GM21367 (cell line): ENCODE data around the gene CCDC171.

Experiments
- ATAC-seq: cut with Tn5 transposase; IDR thresholded peaks from one replicate; pipeline ENCODE4 v1.9.1; 2021; ENCODE audit not compliant: unreplicated experiment

Gene CCDC171

DNA sequence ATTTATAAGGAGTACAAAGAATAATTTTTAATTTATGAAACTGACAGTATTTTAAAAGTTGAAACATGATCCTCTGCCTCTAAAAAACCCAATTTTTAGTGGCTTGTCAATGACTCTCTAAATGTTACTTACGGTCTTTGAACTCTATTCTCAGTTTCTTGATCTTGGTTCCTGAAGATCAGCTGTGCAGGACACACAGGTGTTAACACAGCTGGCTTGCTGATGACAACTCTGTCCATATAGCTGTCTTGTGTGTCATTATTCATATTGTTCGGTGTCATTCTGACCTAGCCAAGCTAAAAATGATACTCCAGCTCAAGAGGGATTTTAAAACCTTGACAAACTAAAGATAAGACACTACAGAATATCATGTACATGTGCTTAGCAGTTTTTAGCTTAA, 314.5 kb downstream of the CCDC171 start:
- no peak for ATAC-seq

DNA sequence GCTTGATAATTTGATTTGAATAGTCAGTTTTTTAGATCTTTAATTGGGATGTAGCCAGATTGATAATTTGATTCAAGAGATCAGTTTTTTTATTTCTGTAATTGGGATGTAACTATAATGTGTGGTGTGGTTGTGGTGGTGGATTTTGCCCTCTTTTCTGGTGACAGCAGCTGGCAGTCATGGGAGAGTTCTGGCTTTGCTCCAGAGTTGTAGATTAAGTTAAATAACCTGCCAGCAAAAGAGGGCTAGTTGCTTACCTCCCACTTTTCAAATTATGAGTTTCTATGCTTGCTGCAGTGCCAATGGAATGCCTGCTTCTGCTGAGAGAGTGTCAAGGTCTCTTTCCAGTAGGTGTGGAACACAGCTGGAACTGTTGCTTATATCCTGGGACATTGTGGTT, 315.1 kb downstream of the CCDC171 start:
- ATAC-seq, result no peak

DNA sequence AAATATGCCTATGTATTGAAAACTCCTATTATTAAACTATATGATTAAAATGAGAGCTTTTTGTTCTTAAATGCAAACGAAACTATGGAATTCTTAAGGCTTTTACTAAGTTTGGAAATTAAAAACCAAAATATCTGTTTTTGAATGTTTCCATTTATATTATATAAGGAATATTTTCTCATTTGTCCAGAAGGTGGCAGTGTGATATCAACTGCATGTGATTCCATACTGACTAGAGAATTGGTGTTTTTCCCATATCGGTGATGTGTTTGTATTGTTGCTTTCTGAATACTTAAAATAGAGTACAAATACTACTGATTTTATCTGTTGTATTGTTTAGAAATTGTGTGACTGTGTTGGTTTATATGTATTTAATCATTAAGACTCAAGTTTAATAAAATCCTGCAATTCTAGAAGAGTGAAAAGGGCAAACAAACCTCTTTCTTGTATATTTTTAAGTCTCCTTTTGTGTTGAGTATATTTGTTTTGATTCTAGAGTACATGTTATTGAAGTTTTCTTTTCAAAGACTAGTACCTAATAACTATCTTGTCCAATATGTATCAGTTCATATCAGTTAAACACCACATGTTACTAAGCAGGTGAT, 320.8 kb downstream of the CCDC171 start:
- ATAC-seq, result peak; percentile 75

DNA sequence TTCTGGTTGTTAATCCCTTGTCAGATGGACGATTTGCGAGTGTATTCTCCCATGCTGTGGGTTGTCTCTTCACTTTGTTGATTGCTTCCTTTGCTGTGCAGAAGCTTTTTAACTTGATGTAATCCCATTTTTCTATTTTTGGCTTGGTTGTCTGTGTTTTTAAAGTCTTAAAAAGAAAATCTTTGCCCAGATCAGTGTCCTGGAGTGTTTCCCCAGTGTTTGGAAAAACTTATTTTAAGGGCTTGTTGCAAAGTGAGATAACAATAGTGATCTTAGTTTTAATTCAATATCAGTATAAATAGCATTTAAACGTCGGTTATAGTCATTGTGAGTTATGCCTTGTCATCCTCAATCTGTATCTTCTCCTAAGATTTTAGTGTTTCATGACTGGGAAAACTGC, 329.5 kb downstream of the CCDC171 start:
- no peak for ATAC-seq

DNA sequence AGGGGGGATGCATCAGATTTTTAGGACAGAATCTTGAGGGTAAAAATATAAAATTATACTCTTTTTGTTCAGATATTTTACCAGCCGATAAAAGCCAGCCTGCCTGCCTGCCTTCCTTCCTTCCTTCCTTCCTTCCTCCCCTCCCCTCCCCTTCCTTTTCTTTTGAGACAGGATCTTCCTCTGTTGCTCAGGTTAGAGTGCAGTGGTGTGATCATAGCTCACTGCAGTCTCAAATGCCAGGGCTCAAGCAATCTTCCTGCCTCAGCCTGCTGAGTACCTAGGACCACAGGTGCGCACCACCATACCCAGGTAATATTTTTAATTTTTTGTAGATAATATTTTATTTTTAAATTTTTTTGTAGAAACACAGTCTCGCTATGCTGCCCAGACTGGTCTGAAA, 330.0 kb downstream of the CCDC171 start:
- no peak for ATAC-seq

DNA sequence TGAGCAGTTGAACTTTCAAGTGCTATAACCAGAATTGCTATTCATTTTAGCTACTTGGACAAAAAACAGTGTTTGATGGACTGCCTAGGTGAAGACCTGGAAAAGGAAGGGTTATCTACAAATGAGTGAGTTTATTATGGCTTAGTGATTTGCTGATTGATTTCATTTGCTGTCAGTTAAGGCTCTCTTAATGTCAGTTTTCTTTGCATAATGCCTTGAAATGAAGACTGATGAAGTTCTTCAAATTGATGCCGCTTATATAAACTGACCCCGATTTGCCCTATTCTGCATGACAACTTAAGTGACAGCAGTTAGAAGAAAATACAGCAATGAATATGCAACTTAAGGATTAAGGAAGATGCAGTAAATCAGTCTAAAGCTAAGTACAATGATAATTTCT, 332.6 kb downstream of the CCDC171 start:
- no peak for ATAC-seq

DNA sequence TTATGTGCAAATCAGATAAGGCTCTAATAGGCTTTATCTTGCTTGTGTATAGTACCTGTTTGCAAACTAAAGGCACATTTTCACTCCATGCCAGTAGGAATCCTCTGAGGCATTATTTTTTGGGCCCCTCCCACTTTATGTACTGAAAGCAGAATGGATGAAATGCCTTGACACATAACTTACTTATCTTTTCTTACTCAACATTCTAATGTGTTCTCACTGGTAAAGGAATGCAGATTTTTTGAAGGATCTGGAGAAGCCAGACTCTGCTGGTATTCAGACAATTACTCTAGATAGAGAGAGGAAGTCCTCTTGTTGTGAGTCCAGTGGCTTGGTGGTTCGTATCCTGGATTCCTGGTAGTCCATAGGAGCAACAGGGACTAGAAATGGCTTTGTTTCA, 336.7 kb downstream of the CCDC171 start:
- ATAC-seq, result no peak

DNA sequence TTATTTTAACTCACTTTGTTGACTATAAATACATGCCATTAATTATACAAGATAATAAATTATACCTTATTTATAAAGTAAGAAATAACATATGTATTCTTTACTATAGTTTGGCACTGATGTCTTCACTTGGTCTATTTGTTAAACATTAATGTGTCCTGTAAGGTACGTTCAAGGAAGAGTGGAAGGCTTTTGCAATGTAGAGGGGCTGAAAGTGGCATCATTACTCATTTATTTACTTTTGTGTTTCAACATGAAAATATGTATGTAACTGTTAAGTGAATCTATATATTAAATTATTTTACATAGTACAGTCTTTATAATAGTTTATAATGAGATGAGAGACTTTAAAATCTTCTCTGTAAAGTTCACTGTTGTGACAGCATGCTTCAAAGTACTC, 348.7 kb downstream of the CCDC171 start:
- ATAC-seq, result no peak

DNA sequence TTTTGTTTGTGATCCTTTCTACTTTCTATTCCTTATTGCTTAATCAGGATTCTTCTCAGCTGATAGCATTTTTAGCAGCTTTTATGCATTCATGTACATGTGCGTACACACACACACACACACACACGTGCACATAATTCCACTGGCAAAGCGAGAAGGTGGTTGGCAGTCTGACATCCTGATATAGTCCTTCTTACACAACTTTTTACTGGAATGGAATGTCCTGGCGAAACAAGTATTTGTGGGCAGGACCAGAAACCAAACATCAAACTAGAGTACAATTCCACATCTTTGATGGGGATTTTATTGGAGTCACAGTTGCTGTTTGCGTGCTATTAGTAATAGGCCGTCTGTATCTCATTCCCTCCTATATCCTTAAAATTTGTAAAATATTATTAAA, 356.5 kb downstream of the CCDC171 start:
- ATAC-seq, result no peak

DNA sequence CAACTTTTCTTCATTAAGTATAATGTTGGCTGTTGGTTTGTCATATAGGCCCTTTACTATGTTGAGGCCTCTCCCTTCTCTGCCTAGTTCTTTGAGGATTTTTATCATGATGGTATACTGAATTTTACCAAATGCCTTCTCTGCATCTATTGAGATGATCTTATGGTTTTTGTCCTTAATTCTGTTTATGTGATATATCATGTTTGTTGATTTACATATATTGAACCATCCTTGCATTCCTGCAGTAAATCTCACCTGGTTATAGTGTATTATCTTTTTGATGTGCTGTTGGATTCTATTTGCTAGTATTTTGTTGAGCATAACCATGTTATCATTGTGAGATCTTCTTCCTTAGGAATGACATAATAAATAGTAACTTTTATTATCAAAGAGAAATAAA, 362.9 kb downstream of the CCDC171 start:
- no peak for ATAC-seq

DNA sequence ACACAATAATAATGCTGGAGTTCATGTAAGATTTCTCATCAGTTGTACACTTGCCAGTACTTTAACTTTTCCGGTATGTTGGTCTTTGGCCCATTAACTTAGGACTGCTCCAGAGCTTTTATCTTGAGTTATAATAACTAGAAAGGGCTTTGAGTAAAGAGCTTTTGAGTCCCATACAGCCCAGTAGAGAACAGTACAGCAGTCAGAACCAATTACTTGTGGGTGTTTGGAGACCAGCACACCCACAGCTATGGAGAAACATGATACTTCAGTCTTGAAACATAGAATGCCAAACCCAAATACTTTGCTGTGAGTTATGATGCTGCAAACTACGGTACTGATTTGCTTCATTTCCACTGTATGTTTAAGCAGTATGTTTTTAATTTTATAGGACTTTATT, 374.3 kb downstream of the CCDC171 start:
- no peak for ATAC-seq

DNA sequence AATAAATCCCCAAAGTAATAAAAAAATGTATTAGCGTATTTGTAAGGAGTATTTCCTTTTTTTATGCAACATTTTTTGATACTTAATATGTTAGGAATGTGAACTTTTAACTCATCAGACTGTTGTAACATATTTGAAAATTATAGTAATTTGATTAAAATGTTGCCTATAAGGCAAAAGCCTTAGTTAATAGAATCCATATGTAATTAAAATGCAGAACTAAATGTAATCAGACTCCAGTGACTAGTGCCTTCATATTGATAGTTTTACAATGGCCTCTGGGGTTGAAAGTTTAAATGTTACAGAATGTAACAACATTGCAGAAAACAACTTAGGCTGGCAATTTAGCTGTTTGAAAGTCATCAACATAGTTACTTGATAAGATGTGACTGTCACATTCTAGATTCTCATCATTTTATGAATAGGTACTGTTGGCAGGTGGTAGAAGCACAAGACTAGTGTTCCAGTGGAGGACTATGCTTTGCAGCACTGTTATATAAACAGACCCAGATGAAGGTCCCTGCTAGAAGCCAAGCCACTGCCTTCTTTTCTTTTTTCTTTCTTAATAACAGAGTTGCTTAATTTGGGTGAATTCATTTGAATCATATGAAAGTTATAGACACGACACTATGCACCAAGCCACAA, 382.9 kb downstream of the CCDC171 start:
- ATAC-seq, result no peak

DNA sequence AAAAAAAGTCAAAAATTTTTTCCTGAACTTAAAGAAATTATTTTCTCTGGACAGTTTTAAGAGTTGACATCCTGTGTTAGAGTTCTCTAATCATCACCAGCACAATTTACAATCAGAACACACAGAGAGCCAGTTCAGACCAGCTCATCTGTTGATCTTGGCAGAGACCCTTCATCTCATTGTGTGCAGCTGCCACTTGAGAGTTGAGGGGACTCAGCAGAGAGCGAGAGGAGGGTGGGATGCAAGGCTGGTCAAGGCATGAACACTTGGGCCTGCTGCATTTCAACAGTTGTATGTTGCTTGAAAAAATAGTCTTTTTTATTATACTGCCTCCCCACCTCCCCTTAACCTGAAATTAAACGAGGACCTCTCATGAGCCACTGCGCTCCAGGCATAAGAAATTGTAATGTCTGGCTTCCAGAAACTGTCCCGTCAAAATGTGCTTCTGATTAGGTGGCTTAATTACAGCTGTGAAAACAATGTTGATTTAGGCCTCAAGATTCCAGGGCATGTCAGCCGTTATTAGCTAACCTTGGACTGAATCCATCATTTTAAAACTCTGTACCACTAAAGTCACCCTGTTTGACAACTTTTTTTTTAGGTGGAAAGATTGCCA, 383.6 kb downstream of the CCDC171 start:
- ATAC-seq, result no peak

DNA sequence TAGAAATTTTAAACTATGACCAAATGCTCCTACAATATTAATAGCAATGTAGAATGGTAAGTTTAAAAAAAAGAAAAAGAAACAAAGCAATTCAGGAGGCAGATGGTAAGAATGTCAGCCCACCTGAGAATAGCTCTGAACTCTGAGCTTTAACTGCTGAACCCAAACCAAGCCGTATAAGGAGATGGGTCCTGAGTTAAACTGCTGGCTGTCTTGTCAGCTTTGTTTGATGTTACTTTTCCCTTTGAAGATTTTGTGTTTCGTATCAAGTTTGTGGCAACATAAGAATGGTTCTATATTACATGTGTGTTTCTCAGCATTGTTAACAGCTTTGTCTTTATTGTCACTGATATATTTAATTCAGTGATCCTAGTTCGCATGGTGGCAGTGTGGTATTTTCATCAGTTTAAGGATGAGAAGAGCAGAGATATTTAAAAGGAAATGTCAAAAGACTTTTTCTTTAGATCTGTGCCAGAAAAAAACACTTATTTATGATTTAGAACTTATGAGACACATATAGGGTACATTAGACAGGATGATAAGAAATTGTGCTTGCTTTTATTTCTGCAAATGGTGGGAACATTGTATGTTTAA, 390.1 kb downstream of the CCDC171 start:
- ATAC-seq, result no peak

DNA sequence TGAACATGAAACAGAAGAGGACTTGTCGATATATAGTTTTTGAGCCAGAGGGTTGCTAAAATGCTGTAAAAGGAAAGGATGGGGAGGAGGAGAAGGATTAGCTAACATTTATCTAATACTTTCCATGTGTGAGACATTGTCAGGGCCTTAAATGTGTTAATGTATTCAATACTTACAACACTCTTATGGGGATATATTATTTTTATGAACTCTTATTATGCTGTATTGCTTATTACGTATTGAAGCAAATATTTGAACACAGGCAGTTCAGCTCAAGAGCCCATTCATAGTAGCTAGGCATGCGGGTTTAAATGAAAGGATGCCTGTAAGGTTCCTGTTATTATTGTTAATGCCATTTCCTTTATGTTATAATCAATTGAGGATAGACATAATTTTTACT, 391.5 kb downstream of the CCDC171 start:
- no peak for ATAC-seq

DNA sequence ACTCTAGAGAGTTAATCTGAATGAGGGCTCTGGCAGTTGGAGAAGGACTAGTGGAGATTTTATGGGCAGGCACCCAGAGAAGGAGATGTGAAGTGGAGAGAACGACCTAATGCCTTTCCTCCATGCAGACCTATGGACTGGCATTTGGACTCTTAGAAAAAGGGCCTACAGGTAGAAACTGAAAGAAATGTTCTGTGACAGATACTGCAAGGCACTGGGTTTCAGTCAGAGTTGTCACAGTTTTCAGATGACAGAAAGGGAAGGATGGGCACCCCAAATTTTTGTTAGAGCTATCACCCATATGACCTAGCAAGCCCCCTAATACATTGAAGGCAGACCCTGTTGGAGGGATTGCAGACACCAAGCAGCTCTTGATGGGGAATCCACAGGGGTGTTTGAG, 406.8 kb downstream of the CCDC171 start:
- ATAC-seq, result no peak

DNA sequence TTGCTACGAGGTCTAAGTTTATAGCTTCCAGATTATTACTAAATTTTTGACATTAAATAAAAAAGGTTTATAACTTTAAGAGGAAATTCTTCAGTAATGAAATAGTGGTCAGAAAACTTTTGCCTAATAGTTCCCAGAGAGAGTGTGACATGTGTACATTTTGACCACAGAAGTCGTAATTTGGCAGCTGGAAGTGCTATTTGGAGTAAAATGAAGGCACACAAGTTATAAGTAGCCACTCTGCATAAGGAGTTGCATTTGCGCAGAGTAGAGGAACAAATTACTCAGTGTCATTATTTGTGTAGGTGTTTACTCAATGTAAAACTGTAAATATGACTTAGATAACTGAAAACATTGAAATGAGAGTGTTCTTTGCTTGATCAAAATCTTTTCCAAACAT, 408.4 kb downstream of the CCDC171 start:
- ATAC-seq, result no peak

DNA sequence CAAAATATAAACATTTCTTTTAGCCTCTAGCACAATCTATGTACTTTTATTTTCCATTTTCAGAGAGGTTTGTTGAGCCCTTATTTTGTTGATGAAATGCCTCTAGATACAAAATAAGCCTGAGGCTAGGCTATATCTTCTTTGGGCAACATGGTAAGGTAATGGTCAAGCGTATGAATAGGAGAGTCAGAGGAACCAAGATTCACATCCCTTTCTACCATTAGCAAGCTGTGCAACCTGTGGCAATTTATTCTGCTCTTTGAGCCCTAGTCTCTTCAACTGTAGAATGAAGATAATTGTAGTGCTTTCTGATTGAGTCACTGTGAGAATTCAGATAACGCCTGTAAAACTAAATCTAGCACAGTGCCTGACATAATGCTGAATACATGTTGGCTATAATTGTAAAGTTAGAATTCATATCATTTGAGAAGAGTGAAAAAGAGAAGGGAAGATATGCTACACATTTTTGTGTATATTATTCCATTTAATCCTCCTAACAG, 412.5 kb downstream of the CCDC171 start:
- no peak for ATAC-seq

DNA sequence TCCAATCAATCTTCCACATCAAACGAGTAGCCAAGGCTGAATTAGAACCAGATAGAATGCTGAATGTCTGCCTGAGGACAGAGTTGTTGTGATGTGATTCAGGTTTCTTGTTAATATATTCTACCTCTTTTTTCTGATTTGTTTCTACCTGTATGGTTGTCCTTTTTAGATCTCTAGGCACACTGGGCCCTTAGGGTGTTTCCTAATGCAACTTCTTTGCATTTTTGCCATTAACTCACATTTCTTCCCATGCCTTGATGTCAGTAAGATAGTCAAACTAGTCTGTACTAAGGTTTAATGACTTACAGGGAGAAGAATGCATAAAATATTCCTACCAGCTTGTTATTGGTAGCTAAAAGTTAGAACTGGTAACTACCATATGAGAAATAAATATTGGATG, 413.6 kb downstream of the CCDC171 start:
- no peak for ATAC-seq

DNA sequence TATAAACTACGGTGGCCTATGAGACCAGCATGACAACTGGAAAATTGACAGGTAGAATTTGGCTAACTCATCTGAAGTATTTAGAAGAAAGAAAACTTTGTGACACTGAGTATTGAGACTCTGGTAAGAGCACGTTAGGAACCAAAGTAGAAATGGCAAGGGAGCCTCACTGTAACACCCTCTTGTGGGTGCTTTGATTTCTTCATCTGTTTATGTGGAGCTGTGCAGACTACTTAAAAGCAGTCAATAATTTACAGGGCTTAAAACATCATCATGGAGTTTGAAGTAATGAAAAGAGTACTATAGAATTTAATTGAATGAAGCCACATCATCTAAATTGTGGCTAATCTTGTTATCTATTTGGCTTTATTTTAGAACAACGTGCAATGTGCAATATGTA, 414.2 kb downstream of the CCDC171 start:
- no peak for ATAC-seq

DNA sequence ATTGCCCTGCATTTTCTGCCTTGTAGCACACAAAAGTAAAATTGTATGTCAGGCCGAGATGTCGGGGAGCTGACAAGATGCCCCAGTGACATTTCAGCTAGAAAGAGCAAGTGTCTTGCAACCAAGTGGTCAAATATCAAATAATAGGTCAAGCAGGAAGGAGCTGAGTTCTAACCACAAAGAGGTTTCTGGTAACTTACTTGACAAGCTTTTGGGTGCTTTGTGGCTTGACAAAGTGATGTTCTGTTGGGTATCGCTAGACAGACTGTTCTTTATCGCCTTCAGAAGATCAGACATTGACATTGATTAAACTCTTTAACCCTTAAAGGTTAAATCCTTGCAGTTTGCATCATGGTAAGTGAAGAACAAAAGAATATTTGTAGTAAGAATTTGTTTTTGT, 419.9 kb downstream of the CCDC171 start:
- no peak for ATAC-seq

DNA sequence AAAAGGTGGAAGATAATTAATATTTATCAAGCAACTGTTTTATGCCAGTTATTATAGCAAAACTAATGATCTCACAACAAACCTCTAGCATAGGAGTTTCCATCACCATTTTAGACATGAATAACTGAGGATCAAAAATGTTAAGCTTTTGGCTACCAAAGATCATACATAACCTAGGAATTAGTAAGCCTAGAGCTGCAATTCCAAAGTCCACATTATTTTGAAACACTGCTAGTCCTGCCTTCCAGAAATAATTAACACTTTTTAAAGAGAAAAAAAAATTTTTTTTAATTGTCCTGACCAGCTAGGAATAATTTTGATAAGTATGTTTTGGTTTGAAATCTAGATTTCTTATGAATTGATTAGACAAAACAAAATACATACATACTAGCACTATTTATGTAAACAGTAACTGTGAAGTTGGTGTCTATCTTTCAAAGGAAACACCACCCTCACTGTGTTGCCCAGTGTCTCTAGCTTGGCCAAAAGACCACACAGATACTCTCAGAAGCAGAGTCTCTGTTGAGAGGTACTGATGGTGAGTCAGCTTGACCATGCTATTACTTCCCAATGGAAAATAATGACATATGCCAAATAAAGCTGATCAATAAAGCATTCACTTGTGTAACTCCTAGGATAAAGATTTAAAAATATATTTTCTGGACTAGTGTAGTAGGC, 422.4 kb downstream of the CCDC171 start:
- ATAC-seq, result no peak
